ENCODE measurements around the gene TCF7L2. TPM values are rescaled to one million over a fixed set of nuclear protein-coding genes. Genes with fewer than 3 reads are reported as not detected.

The TCF7L2 gene
- total RNA-seq, 1 donor from 2014 or later: 8.2 TPM

DNA sequence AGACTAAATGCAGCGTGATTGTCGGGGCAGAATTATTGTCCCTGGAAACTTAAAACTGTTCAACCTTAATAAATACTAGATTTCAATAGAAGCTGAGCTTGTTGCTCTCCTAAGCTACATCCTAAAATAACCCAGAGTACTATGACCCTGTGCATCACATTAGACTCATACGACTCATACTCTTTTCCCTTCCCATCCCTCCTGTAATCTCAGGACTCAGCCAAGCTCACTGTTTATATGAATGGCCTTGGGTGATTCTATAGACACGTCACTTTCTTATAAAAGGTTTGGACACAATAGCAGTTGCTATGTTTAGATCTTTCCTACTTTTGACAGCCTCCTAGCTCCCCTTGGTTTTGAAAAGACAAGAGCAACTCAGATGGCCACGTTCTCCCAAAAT, 17.2 kb downstream of the TCF7L2 start:
- H3K4me1 ChIP-seq: peaks cover 0 to 20% of the 10 kb centered on the region in 2 donors
- H3K27ac ChIP-seq: no peak overlapping the region
- TF ChIP-seq, protein P1, sequence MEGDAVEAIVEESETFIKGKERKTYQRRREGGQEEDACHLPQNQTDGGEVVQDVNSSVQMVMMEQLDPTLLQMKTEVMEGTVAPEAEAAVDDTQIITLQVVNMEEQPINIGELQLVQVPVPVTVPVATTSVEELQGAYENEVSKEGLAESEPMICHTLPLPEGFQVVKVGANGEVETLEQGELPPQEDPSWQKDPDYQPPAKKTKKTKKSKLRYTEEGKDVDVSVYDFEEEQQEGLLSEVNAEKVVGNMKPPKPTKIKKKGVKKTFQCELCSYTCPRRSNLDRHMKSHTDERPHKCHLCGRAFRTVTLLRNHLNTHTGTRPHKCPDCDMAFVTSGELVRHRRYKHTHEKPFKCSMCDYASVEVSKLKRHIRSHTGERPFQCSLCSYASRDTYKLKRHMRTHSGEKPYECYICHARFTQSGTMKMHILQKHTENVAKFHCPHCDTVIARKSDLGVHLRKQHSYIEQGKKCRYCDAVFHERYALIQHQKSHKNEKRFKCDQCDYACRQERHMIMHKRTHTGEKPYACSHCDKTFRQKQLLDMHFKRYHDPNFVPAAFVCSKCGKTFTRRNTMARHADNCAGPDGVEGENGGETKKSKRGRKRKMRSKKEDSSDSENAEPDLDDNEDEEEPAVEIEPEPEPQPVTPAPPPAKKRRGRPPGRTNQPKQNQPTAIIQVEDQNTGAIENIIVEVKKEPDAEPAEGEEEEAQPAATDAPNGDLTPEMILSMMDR (IDR thresholded peaks at IDR 0.05): no peak
- H3K9me3 ChIP-seq: no peaks in the 10 kb centered on the region
- intact Hi-C loops (cut with DNase I): no loop called here
- no peak for DNase-seq (ENCODE audit: low spot score in 2 of 2)
- no peaks in the 10 kb centered on the region for H3K27me3 ChIP-seq
- H3K36me3 ChIP-seq: peaks cover 7 to 14% of the 10 kb centered on the region in 2 donors
- H3K4me3 ChIP-seq: no peak overlapping the region

DNA sequence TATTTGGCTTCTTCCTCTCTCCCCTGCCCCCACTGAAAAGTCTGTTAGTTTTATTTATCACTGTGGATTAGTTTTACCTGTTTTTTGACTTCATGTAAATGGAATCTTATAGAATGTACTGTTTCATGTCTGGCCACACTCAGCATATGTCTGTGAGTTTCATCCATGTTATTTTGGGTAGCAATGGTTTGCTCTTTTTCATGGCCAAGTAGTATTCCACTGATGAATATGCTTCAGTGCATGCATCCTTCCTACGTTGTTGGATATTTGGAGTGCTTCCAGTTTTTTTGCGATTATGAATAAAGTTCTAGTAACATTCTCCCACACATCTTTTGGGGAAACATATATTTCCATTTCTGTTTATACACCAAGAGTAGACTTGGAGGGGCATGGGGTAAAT, 19.1 kb downstream of the TCF7L2 start:
- peaks cover 0 to 15% of the 10 kb centered on the region in 2 donors for H3K4me1 ChIP-seq
- no peak overlapping the region for H3K27ac ChIP-seq
- H3K36me3 ChIP-seq: peaks cover 21 to 33% of the 10 kb centered on the region in 2 donors
- DNase-seq (ENCODE audit: low spot score in 2 of 2): no peak
- TF ChIP-seq, protein P1 (IDR thresholded peaks at IDR 0.05): no peak
- intact Hi-C loops (cut with DNase I): no loop called here
- no peaks in the 10 kb centered on the region for H3K27me3 ChIP-seq
- H3K4me3 ChIP-seq: no peak overlapping the region
- H3K9me3 ChIP-seq: no peaks in the 10 kb centered on the region

GRCh38 chr10:112969542-112969941, 19.5 kb downstream of the TCF7L2 start:
- DNase-seq (ENCODE audit: low spot score in 2 of 2): no peak
- no peaks in the 10 kb centered on the region for H3K9me3 ChIP-seq
- no peak overlapping the region for H3K4me3 ChIP-seq
- H3K27me3 ChIP-seq: no peaks in the 10 kb centered on the region
- no peak overlapping the region for H3K27ac ChIP-seq
- TF ChIP-seq, protein P1 (IDR thresholded peaks at IDR 0.05): no peak
- intact Hi-C loops (cut with DNase I): no loop called here
- H3K36me3 ChIP-seq: peaks cover 21 to 33% of the 10 kb centered on the region in 2 donors
- peaks cover 0 to 12% of the 10 kb centered on the region in 2 donors for H3K4me1 ChIP-seq

DNA sequence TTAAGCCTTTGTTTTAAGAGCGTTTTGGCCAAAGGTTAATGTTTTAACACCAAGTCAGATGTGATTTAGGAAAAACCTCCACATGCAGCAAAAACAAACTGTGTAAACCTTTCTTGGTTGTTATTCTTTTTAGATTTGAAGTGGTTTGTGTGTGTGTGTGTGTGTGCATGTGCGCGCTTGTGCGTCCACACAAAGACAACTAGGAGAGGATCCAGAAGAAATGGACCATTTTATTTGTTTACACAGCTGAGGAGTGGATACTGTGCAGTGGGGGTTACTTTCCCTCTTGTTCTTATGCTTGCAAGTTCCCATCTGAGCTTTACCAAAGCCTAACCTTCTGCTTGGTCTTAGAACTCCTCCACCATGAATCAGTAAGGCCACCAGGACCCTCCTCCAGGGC, 20.0 kb downstream of the TCF7L2 start:
- H3K4me3 ChIP-seq: no peak overlapping the region
- no peaks in the 10 kb centered on the region for H3K27me3 ChIP-seq
- no peak for DNase-seq (ENCODE audit: low spot score in 2 of 2)
- no peaks in the 10 kb centered on the region for H3K9me3 ChIP-seq
- peaks cover 0 to 9% of the 10 kb centered on the region in 2 donors for H3K4me1 ChIP-seq
- no peak overlapping the region for H3K27ac ChIP-seq
- intact Hi-C loops (cut with DNase I): no loop called here
- peaks cover 21 to 33% of the 10 kb centered on the region in 2 donors for H3K36me3 ChIP-seq
- TF ChIP-seq, protein P1 (IDR thresholded peaks at IDR 0.05): no peak

DNA sequence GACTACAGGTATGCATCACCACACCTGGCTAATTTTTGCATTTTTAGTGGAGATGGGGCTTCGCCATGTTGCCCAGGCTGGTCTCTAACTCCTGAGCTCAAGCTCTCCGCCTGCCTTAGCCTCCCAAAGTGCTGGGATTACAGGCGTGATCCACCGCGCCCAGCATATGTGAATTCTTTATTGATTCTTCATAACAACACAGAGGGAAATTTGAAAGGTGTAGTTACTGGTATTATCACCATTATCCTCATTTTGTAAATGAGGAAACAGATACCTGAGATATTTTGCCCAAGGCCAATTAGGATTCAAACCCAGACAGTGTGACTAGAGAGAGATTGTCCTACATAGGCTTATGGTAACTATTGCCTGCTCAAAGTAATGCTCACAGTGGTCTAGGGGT, 22.6 kb downstream of the TCF7L2 start:
- H3K4me3 ChIP-seq: no peak overlapping the region
- H3K4me1 ChIP-seq: peaks cover 0 to 5% of the 10 kb centered on the region in 2 donors
- no peak for DNase-seq (ENCODE audit: low spot score in 2 of 2)
- intact Hi-C loops (cut with DNase I): no loop called here
- no peak overlapping the region for H3K27ac ChIP-seq
- H3K27me3 ChIP-seq: no peaks in the 10 kb centered on the region
- peaks cover 21 to 39% of the 10 kb centered on the region in 2 donors for H3K36me3 ChIP-seq
- H3K9me3 ChIP-seq: no peaks in the 10 kb centered on the region
- TF ChIP-seq, protein P1 (IDR thresholded peaks at IDR 0.05): no peak

- intact Hi-C loops (cut with DNase I): no loop called here
- TF ChIP-seq, protein P1 (IDR thresholded peaks at IDR 0.05): no peak
- no peak for DNase-seq (ENCODE audit: low spot score in 2 of 2)
- Histone ChIP-seq H3K4me3 (no peak overlapping the region), H3K4me1 (peaks cover 0 to 5% of the 10 kb centered on the region in 2 donors), H3K36me3 (peaks cover 19 to 37% of the 10 kb centered on the region in 2 donors), H3K9me3 (no peaks in the 10 kb centered on the region), H3K27ac (no peak overlapping the region), H3K27me3 (no peaks in the 10 kb centered on the region)
Measured at GRCh38 chr10:112973046-112973445, 23.0 kb downstream of the TCF7L2 start.
